SIG-M5 treated with dmso at 0.1 percent for 504 hours (cell line): ENCODE measurements around the gene FAM219B.
A peak's percentile ranks its signal among the peaks of the same experiment; 100 is the strongest.

Source experiments
- DNase-seq: peaks from one replicate; lab custom pipeline; 2025; ENCODE audit not compliant: unreplicated experiment; lab: John Stamatoyannopoulos, UW

FAM219B gene

GRCh38 chr15:74878273-74878672 is 28.4 kb downstream of the FAM219B start:
- DNase-seq = no peak

- DNase-seq = peak; percentile 54
Measured at GRCh38 chr15:74873756-74874424, 32.8 kb downstream of the FAM219B start.

DNA sequence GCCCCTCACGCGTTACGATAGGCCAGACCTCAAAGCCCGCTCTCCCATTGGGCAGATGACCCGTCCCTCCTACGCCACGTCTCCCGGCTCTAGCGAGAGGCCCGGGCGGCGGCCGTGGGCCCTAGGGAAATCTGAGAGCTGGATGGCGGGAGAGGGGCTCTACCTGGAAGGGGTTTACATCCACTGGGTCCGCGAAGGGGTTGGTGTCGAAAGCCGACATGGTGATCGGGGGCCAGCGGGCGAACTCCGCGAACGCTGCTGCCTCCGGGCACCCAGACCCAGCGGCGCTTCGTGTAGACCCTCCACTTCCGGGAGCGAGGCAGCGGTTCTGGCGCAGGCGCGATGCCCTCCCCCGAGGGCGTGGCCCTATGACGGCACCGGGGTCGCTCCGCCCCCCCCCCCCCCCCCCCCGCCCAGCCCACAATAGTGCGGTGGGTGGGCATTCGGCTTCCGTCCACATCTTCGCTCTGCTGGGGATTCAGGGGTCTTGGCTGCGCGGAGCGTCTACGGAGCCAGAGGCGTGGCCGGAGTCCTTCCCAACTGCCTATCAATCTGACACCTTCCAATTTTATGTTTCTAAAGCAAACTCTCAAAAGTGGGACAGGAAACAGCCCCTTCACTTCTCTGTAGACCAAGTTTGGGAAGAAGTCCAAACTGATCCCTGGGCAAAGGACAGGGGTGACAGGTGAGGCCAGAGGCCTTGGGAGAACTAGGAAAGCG is 33.5 kb downstream of the FAM219B start, which contains the start of gene SCAMP2:
Gene SCAMP2, minus strand, starts transcription at position 330 of the 720 bp plus-strand sequence. Its CDS starts 110 bp downstream, at position 220.
- peak; percentile 95 for DNase-seq

DNA sequence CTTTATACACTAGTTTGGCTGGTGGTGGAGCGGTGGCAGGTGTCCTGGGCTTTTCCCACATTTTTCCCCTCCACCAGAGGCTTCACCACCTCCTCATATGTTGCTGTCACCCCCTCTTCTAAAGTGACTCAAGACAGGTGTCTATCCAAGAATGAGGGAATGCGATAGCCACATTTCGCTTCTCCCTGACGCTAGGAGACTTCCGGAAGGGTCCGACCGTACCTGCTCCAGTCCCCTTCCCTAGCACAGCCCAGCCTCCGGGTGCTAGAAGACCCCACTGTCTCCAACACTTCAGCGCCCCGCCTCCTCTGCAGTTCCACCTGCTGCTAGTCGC is 34.0 kb downstream of the FAM219B start:
- no peak for DNase-seq

DNA sequence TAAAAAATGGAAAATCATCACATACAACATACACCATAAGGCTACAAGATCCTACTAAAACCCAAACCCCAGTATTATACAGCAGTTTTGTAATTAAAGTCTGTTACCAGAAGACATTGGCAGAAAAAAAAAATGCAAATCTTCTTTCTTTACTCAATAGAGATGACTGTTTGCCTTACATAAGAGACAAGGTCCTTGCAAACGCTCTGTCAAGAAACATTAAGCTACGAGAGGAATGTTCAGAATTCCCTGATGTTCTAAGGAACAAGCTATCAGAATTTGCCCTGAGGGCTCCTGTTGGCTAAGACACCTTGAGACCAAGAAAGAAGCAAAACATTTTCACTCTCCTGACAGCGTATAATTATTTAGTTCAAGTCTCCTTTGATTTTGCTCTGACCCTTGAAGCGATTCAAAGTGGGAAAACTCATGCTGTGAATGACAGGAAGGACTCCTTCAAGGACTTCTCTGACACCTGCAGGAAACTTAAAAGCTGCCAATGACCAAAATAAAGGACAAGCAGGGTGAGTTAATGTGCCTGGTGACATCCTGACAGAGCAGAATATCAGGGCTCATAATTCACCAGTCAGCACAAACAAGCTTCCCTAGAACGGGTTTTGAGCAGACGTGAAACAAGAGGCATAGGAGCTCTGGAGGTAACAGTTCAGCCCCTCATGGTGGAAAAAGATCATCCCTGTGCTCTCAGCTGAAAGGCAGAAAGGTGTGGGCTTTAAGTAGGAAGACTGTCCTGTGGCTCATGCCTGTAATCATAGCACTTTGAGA is 36.0 kb downstream of the FAM219B start:
- peak; percentile 22 for DNase-seq

DNA sequence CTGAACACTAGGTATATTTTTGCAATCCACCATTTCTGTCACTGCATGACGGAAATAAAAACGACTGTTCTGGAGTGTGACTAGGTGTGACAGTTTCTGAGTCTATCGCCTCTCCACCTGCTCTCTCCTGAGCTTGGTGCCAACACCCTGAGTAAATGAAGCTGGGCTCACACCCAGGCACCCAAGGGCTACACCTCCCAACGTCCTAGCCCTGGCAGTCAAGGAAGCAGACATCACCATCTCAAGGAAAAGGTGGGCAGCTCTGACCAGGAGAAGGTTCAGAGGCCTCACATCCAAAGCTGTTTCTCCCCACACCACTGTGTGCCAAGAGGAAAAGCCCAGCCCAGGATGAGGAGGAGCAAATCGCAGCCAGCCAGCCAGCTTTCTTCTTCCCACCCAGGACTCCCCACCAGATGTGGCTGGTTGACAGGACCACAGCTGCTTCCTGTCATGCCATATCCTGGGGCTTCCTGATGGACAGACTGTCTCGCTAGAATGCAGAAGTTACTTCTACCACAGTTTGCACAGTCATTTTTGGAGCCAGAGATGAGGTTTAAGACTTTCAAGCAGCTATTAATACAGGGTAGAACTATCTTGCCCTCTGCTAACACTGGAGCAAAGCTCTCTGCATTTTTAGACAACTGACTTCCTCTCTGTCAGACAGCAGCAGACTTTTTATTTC is 36.8 kb downstream of the FAM219B start:
- peak; percentile 94 for DNase-seq

GRCh38 chr15:74869372-74869725 is 37.3 kb downstream of the FAM219B start:
- no peak for DNase-seq

- DNase-seq = peak; percentile 59
Measured at GRCh38 chr15:74868059-74868458, 38.6 kb downstream of the FAM219B start.

GRCh38 chr15:74867466-74868038 is 39.1 kb downstream of the FAM219B start:
- DNase-seq = no peak

GRCh38 chr15:74866090-74866489 is 40.6 kb downstream of the FAM219B start:
- no peak for DNase-seq

- no peak for DNase-seq
Measured at GRCh38 chr15:74865316-74865715, 41.3 kb downstream of the FAM219B start.

DNA sequence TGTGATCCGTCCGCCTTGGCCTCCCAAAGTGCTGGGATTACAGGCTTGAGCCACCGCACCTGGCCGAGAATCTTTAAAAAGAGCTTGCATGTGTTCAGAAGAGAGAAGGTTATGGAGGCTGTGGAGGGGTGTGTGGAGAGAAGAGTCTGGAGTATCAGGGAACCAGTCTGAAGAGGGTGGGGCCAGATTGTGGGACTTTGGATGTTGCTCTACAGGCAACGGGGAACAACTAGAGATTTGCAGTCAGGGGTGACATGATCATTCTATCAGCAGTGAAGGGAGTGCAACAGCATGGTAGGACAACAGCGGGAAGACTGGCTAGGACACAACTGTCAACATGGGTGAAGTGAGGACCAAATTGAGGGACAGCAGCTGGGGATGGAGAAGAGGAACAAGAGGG is 42.4 kb downstream of the FAM219B start:
- DNase-seq = no peak

DNA sequence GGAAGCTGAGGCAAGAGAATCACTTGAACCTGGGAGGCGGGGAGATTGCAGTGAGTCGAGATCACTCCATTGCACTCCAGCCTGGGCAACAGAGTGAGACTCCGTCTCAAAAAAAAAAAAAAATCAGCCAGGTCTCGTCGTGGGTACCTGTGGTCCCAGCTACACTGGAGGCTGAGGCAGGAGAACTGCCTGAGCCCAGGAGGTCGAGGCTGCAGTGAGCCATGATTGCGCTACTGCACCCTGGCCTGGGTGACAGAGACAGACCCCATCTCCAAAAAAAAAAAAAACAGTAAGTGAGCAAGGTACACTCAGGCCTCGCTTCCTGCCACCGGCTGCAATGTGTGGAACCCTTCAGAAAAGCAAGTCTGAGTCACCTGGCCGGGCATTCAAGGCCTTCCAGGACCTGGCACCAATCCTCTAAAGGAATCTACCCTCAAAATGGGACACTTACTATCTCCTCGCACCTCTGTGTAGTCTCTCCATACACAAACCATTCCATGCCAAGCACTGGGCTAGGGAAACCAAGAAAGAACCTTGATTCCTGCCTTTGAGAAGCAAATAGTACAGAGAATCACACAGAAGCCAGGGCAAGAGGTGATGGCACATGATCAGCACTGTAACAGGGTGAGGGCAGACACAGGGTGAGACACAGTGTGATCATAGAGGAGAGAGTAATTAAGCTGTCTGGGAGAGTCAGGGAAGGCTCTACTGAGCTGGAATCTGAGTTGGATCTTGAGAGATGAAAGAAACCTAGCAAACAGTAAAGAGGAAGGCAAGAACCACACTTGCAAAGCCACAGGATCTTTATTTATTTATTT is 43.2 kb downstream of the FAM219B start:
- no peak for DNase-seq

GRCh38 chr15:74858369-74858740 is 48.3 kb downstream of the FAM219B start:
- no peak for DNase-seq

DNA sequence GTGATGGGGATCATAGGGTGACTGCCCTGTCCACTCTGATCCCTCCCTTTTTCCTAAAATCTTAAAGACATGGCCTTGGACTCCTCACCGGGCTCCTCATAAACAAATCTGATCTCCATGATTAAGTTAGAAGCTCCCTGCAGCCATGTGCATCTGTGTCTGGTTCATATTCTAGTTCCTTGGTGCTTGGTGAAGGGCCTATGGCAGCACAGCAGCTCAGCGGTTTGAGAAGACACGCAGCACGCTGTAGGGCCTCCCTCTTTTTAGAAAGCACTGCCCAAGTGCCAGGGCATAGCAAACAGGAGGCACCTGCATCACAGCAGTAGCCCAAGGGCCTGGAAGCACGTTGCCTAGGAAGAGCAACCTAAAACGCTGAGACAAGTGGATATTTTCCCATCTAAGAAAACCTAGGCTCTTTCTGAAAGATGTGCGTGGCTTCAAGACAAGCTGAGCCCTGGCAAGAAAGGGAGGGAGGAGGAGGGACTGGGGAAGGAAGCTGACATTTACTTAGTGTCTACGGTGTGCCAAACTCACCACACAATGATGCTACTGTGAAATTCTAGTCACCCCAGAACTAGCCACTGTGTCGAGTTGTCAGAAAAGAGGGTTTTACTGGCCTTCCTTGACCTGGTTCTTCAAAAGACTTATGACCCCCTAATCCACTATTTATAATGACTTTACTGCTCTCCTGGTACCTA is 48.8 kb downstream of the FAM219B start:
- no peak for DNase-seq

GRCh38 chr15:74857082-74857655 is 49.5 kb downstream of the FAM219B start:
- DNase-seq = no peak

DNA sequence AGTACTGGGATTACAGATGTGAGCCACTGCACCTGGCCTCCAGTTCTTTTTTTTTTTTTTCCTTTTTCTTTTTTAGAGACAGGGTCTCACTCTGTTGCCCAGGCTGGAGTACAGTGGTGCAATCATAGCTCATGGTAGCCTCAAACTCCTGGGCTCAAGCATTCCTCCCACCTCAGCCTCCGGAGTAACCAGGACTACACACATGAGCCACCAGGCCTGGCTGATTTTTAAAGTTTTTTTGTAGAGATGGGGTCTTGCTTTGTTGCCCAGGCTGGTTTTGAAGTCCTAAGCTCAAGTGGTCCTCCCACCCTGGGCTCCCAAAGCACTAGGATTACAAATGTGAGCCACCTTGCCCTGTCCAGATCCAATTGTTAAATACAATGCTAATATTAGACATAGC is 50.1 kb downstream of the FAM219B start:
- DNase-seq = no peak

GRCh38 chr15:74855857-74856256 is 50.8 kb downstream of the FAM219B start:
- DNase-seq = no peak

GRCh38 chr15:74854453-74855022 is 52.1 kb downstream of the FAM219B start:
- no peak for DNase-seq
